Hepatocyte (in vitro differentiated cells): ENCODE data around the gene WAPL. TPM values are rescaled to one million over a fixed set of nuclear protein-coding genes. Genes with fewer than 3 reads are reported as not detected.

ENCODE experiments used
- DNase-seq: peaks from one replicate; pipeline ENCODE4 v3.0.0-alpha.2; 2016; ENCODE audit warnings: low spot score
- H2AFZ ChIP-seq: fragments of 200-600 bp; sonication (generic); 2 replicates; pipeline ENCODE4 v1.6.0; 2016; ENCODE audit warnings: antibody characterized with exemption, mild to moderate bottlenecking
- H3K27ac ChIP-seq: fragments of 200-600 bp; sonication (generic); 2 replicates; pipeline ENCODE4 v1.5.1; 2016; ENCODE audit warnings: mild to moderate bottlenecking
- H3K27me3 ChIP-seq: fragments of 200-600 bp; sonication (generic); 2 replicates; pipeline ENCODE4 v1.6.1; 2016
- H3K36me3 ChIP-seq: fragments of 200-600 bp; sonication (generic); replicated peaks from 2 replicates; pipeline ENCODE4 v1.5.1; 2016; ENCODE audit warnings: low read depth; ENCODE audit not compliant: insufficient read depth
- H3K4me1 ChIP-seq: fragments of 200-600 bp; sonication (generic); 2 replicates; pipeline ENCODE4 v1.5.1; 2016; ENCODE audit warnings: mild to moderate bottlenecking, moderate library complexity; ENCODE audit not compliant: insufficient read depth
- H3K4me2 ChIP-seq: fragments of 200-600 bp; sonication (generic); 2 replicates; pipeline ENCODE4 v1.6.0; 2016
- H3K4me3 ChIP-seq: fragments of 200-600 bp; sonication (generic); 2 replicates; pipeline ENCODE4 v1.5.1; 2016; ENCODE audit warnings: mild to moderate bottlenecking
- H3K79me2 ChIP-seq: fragments of 200-600 bp; sonication (generic); 2 replicates; pipeline ENCODE4 v1.6.0; 2017; ENCODE audit warnings: mild to moderate bottlenecking
- H3K9me2 ChIP-seq: fragments of 200-600 bp; sonication (generic); replicated peaks from 2 replicates; pipeline ENCODE4 v1.6.0; 2017; ENCODE audit warnings: mild to moderate bottlenecking; ENCODE audit not compliant: insufficient read depth
- H3K9me3 ChIP-seq: fragments of 200-600 bp; sonication (generic); 2 replicates; pipeline ENCODE4 v1.5.1; 2016; ENCODE audit warnings: low read depth, mild to moderate bottlenecking
- H4K20me1 ChIP-seq: fragments of 200-600 bp; sonication (generic); 2 replicates; pipeline ENCODE4 v1.6.0; 2016; ENCODE audit warnings: mild to moderate bottlenecking; ENCODE audit not compliant: insufficient read depth, poor library complexity, severe bottlenecking
- EZH2 ChIP-seq: fragments of 200-600 bp; sonication (generic); IDR thresholded peaks from 2 replicates; pipeline ENCODE4 v1.6.1; 2016; ENCODE audit warnings: antibody characterized with exemption, mild to moderate bottlenecking, borderline replicate concordance
- EZH2phosphoT487 ChIP-seq: fragments of 200-600 bp; sonication (generic); IDR thresholded peaks from one replicate; pipeline ENCODE4 v1.6.1; 2018; ENCODE audit warnings: antibody characterized with exemption, mild to moderate bottlenecking, low read depth, moderate library complexity; ENCODE audit not compliant: unreplicated experiment, severe bottlenecking
- WGBS: methylation state at CpG from one replicate; pipeline ENCODE4 v1.1.6; 2016; ENCODE audit warnings: low lambda C conversion rate; ENCODE audit errors: missing lambda C conversion rate; 5-methylcytosine and 5-hydroxymethylcytosine counted together
- polyA plus RNA-seq: library from polyadenylated mRNA; unstranded; fragments of >200 nt; fragmentation: Nextera tagmentation; extraction: Ambion mirVana; gene quantifications from 2 replicates; pipeline ENCODE4 v1.2.1, GENCODE V29; 2016
- total RNA-seq: library from RNA; depleted of rRNA; stranded (reverse); fragments of >200 nt; gene quantifications from 2 replicates; pipeline ENCODE4 v1.2.3, GENCODE V29; 2014
- TF ChIP-seq, protein P1 (sequence below): fragments of 200-600 bp; sonication (generic); IDR thresholded peaks from 2 replicates; pipeline ENCODE4 v1.5.1; 2016; ENCODE audit warnings: antibody characterized with exemption, mild to moderate bottlenecking; ENCODE audit not compliant: poor library complexity

Gene WAPL
- total and polyA plus RNA-seq, 2 experiments from 2014 or later = 19.4 to 41.4 TPM

DNA sequence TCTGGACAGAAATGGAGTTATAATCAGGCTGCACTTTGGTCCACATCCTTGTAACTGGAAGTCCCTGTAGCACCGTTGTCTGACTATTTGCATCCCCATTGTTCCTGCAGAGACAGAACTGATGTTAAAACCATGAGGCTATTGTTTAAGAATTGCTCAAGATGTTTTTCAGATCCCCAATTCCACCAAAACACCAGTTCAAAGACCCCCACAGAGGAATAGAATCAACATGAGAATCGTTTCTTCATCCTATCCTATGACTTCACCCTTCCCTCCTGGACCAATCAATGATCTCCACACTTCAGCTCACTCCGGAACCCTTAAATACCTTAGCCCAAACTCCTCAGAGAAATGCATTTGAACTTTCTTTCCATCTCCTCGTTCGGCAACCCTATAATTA is 97.9 kb downstream of the WAPL start:
- TF ChIP-seq EZH2 (no peak), EZH2phosphoT487 (no peak)
- TF ChIP-seq, protein P1, sequence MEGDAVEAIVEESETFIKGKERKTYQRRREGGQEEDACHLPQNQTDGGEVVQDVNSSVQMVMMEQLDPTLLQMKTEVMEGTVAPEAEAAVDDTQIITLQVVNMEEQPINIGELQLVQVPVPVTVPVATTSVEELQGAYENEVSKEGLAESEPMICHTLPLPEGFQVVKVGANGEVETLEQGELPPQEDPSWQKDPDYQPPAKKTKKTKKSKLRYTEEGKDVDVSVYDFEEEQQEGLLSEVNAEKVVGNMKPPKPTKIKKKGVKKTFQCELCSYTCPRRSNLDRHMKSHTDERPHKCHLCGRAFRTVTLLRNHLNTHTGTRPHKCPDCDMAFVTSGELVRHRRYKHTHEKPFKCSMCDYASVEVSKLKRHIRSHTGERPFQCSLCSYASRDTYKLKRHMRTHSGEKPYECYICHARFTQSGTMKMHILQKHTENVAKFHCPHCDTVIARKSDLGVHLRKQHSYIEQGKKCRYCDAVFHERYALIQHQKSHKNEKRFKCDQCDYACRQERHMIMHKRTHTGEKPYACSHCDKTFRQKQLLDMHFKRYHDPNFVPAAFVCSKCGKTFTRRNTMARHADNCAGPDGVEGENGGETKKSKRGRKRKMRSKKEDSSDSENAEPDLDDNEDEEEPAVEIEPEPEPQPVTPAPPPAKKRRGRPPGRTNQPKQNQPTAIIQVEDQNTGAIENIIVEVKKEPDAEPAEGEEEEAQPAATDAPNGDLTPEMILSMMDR = no peak
- 31% methylated on average over 5 of the region's 5 CpGs for WGBS
- H3K27ac ChIP-seq = no peak overlapping the region
- no peaks in the 10 kb centered on the region for H3K36me3 ChIP-seq
- no peak overlapping the region for H2AFZ ChIP-seq
- H3K4me1 ChIP-seq = no peaks in the 10 kb centered on the region
- no peaks in the 10 kb centered on the region for H4K20me1 ChIP-seq
- no peak overlapping the region for H3K4me3 ChIP-seq
- H3K9me3 ChIP-seq = no peaks in the 10 kb centered on the region
- no peaks in the 10 kb centered on the region for H3K27me3 ChIP-seq
- H3K79me2 ChIP-seq = no peaks in the 10 kb centered on the region
- no peak for DNase-seq
- no peaks in the 10 kb centered on the region for H3K9me2 ChIP-seq
- H3K4me2 ChIP-seq = no peak overlapping the region

DNA sequence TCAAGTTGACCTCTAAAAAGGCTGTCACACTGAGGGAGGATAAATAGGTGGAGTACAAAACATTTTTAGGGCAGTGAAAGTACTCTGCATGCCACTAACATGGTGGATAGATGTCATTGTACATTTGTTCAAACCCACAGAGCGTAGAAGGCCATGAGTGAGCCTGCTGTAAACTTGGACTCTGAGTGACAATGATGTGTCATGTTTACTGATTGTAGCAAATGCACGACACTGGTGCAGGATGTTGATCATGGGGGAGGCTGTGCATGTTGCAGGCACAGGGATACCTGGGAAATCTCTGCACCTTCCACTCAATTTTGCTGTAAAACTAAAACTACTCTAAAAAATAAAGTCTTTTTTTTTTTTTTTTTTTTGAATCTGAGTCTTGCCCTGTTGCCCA is 102.5 kb downstream of the WAPL start:
- no peak overlapping the region for H3K4me2 ChIP-seq
- WGBS = 33% methylated on average over 2 of the region's 2 CpGs
- H2AFZ ChIP-seq = no peak overlapping the region
- H4K20me1 ChIP-seq = no peaks in the 10 kb centered on the region
- TF ChIP-seq EZH2 (no peak), EZH2phosphoT487 (no peak)
- TF ChIP-seq, protein P1 = no peak
- H3K4me1 ChIP-seq = no peaks in the 10 kb centered on the region
- H3K9me3 ChIP-seq = no peaks in the 10 kb centered on the region
- no peaks in the 10 kb centered on the region for H3K79me2 ChIP-seq
- H3K9me2 ChIP-seq = no peaks in the 10 kb centered on the region
- no peak overlapping the region for H3K27ac ChIP-seq
- no peaks in the 10 kb centered on the region for H3K36me3 ChIP-seq
- no peak for DNase-seq
- H3K4me3 ChIP-seq = no peak overlapping the region
- no peaks in the 10 kb centered on the region for H3K27me3 ChIP-seq

DNA sequence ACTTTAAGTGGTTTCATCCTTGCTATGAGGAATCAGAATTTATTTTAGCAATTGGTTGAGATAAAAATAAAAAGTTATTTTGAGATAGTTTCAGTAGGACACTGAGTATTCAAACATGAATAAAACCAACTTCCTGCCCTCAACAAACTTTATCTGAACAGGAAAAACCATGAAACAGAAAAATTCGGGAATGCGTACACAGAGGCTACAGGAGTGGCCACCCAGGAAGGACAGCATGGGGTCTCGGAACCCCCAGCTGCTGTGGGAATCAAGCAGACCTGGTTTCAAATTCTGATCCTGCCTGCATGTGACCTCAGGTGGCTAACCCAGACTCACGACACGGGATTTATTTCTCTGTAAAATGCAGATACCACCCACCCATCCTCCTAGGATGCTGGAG is 106.0 kb downstream of the WAPL start:
- TF ChIP-seq, protein P1 = no peak
- TF ChIP-seq EZH2 = no peak
- TF ChIP-seq EZH2phosphoT487 = no peak
- Histone ChIP-seq H3K27ac (no peak overlapping the region), H3K79me2 (no peaks in the 10 kb centered on the region), H3K4me3 (no peak overlapping the region), H2AFZ (no peak overlapping the region), H4K20me1 (no peaks in the 10 kb centered on the region), H3K27me3 (no peaks in the 10 kb centered on the region), H3K9me2 (no peaks in the 10 kb centered on the region), H3K4me1 (peaks cover 13% of the 10 kb centered on the region), H3K9me3 (no peaks in the 10 kb centered on the region), H3K4me2 (no peak overlapping the region), H3K36me3 (no peaks in the 10 kb centered on the region)
- no peak for DNase-seq
- 65% methylated on average over 5 of the region's 5 CpGs for WGBS

DNA sequence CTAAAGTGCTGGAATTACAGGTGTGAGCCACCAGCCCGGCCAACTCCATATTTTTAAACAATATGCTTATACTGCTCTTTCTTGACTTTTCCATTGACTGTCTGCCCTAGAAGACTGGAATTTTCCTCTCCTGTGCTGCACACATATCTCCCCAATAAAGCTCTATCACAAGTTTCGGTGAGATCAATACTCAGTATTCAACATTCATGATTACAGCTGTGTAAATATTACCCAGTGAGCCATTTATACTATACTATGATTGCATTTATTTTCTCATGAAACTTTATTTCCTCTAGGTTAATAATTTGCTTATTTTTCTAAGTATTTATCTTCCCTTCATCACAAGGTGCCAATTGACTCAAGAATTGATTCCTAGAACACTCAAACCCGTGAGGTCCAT is 106.5 kb downstream of the WAPL start:
- Histone ChIP-seq H3K4me1 (peaks cover 13% of the 10 kb centered on the region), H3K27ac (no peak overlapping the region), H3K79me2 (no peaks in the 10 kb centered on the region), H2AFZ (no peak overlapping the region), H3K9me2 (no peaks in the 10 kb centered on the region), H3K27me3 (no peaks in the 10 kb centered on the region), H3K9me3 (no peaks in the 10 kb centered on the region), H4K20me1 (no peaks in the 10 kb centered on the region), H3K36me3 (no peaks in the 10 kb centered on the region), H3K4me3 (no peak overlapping the region), H3K4me2 (no peak overlapping the region)
- DNase-seq = no peak
- WGBS = 90% methylated on average over 3 of the region's 3 CpGs
- TF ChIP-seq EZH2phosphoT487 = no peak
